A673 (cell line): Measurements from ENCODE around the gene NTRK1. TPM values are rescaled to one million over a fixed set of nuclear protein-coding genes. Genes with fewer than 3 reads are reported as not detected.

Experiments used
- BruUV-seq: library from RNA; stranded (reverse); fragments of 400-500 nt; replicated peaks from 2 replicates; lab custom pipeline; 2021; lab: Mats Ljungman, UMichigan
- CTCF ChIA-PET: fragments of 300-600 bp; sonication (Branson Sonifier 250); formaldehyde crosslinking; loops from one replicate; lab custom pipeline; 2022; ENCODE audit warnings: antibody characterized with exemption; lab: Charles Lee
- POLR2A ChIA-PET: fragments of 300-600 bp; sonication (Branson Sonifier 250); formaldehyde crosslinking; loops from one replicate; lab custom pipeline; 2022; ENCODE audit warnings: antibody characterized with exemption; ENCODE audit not compliant: low non-redundant PET; lab: Charles Lee
- DNase-seq: peaks from one replicate; pipeline ENCODE4 v3.0.0-alpha.2; 2015; ENCODE audit warnings: low spot score
- H3K27ac ChIP-seq: fragments of 200-600 bp; sonication (generic); 2 replicates; pipeline ENCODE4 v1.5.1; 2016; ENCODE audit warnings: mixed run types, low read depth, mild to moderate bottlenecking, mixed read lengths, antibody characterized with exemption, low read length; ENCODE audit not compliant: poor library complexity, severe bottlenecking
- H3K27me3 ChIP-seq: fragments of 200-600 bp; sonication (generic); replicated peaks from 2 replicates; pipeline ENCODE4 v1.6.1; 2017; ENCODE audit warnings: mixed run types, low read depth, mild to moderate bottlenecking, mixed read lengths, antibody characterized with exemption, low read length; ENCODE audit not compliant: insufficient read depth, poor library complexity
- H3K36me3 ChIP-seq: fragments of 200-600 bp; sonication (generic); 2 replicates; pipeline ENCODE4 v1.6.1; 2016; ENCODE audit warnings: mixed run types, mild to moderate bottlenecking, mixed read lengths, antibody characterized with exemption, low read length; ENCODE audit not compliant: insufficient read depth, poor library complexity, severe bottlenecking
- H3K4me1 ChIP-seq: fragments of 200-600 bp; sonication (generic); 2 replicates; pipeline ENCODE4 v1.6.1; 2017; ENCODE audit warnings: mixed run types, mild to moderate bottlenecking, mixed read lengths, antibody characterized with exemption, low read length; ENCODE audit not compliant: insufficient read depth, poor library complexity, severe bottlenecking
- H3K4me3 ChIP-seq: fragments of 200-600 bp; sonication (generic); 2 replicates; pipeline ENCODE4 v1.5.1; 2016; ENCODE audit warnings: low read depth, mixed run types, mild to moderate bottlenecking, mixed read lengths, low read length; ENCODE audit not compliant: poor library complexity, severe bottlenecking
- H3K9me3 ChIP-seq: fragments of 200-600 bp; sonication (generic); 2 replicates; pipeline ENCODE4 v1.6.1; 2016; ENCODE audit warnings: mixed run types, low read depth, mild to moderate bottlenecking, mixed read lengths, antibody characterized with exemption, low read length; ENCODE audit not compliant: poor library complexity, severe bottlenecking
- EZH2 ChIP-seq: fragments of 200-600 bp; sonication (generic); IDR thresholded peaks from 2 replicates; pipeline ENCODE4 v1.6.1; 2017; ENCODE audit warnings: borderline replicate concordance, low read depth, mild to moderate bottlenecking, mixed read lengths, antibody characterized with exemption, low read length; ENCODE audit not compliant: poor library complexity, severe bottlenecking
- intact Hi-C: fragments of 100-400 bp; cut with micrococcal nuclease; formaldehyde crosslinking; loops from one replicate; pipeline ENCODE4 v1.10.0; 2022; ENCODE audit not compliant: unreplicated experiment
- total RNA-seq: library from RNA; stranded (reverse); gene quantifications from 2 replicates; pipeline ENCODE4 v1.2.3, GENCODE V29; 2021
- TF ChIP-seq, protein P1 (sequence below): fragments of 300-800, 200-600 bp; sonication (generic); conservative IDR thresholded peaks from 2 replicates; pipeline ENCODE4 v1.5.1; 2017; ENCODE audit warnings: low read depth, mild to moderate bottlenecking, antibody characterized with exemption, low read length, moderate library complexity, mixed read lengths

The NTRK1 gene
- total RNA-seq, 1 experiment from 2014 or later, result 5.1 TPM

DNA sequence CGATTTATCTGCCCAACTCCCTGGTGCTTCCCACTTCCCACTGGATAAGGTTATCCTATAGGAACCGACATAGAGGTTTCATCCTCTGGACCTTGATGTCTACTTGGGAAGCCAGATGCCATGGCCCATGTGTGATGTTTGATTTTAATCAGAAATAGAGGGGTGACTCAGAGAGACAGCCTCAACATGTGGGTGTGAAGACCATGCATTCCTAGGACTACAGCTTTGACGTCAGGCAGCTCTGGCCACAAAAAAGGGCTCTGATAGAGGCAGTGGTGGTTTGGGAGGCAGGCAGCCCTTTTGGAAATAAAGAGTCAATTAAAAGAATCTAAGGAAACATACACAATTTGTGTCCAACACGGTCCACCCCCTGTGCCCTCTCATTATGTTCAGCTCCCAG, 38.9 kb upstream of the NTRK1 start:
- intact Hi-C loops, result no loop called here
- POLR2A ChIA-PET, result no interaction called here

DNA sequence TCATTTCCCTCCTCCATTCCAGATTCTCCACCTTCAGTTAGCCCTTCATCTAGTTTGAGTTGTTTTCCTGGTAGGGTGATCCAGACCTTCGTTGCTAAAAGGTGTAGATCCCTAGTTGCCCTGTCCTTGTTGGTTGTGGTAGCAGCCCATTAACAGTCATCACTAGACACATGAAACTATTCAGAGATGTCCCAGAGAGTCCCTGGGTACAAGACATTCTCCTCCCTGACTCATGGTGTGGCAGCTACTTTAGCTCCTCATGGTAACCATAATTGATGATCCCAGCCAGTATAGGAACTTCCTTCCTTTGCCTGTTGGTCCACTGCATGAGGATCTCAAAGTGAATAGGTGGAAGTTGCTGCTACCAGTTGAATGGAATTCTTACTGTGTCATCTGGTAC, 38.0 kb upstream of the NTRK1 start:
- ChIA-PET POLR2A (no interaction called here), CTCF (interaction anchor here (0.6 to 0.9 kb wide), 3 partner anchors 9 to 96 kb away, joined by 3 read pairs; no protein-coding TSS in a partner anchor)
- no TSS peak for BruUV-seq

More for the DNA sequence above, 38.9 kb upstream of the NTRK1 start:
- no peak overlapping the region for H3K4me3 ChIP-seq
- TF ChIP-seq, protein P1, sequence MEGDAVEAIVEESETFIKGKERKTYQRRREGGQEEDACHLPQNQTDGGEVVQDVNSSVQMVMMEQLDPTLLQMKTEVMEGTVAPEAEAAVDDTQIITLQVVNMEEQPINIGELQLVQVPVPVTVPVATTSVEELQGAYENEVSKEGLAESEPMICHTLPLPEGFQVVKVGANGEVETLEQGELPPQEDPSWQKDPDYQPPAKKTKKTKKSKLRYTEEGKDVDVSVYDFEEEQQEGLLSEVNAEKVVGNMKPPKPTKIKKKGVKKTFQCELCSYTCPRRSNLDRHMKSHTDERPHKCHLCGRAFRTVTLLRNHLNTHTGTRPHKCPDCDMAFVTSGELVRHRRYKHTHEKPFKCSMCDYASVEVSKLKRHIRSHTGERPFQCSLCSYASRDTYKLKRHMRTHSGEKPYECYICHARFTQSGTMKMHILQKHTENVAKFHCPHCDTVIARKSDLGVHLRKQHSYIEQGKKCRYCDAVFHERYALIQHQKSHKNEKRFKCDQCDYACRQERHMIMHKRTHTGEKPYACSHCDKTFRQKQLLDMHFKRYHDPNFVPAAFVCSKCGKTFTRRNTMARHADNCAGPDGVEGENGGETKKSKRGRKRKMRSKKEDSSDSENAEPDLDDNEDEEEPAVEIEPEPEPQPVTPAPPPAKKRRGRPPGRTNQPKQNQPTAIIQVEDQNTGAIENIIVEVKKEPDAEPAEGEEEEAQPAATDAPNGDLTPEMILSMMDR, result no peak
- TF ChIP-seq EZH2, result no peak
- no TSS peak for BruUV-seq
- H3K9me3 ChIP-seq, result no peaks in the 10 kb centered on the region
- H3K27ac ChIP-seq, result no peak overlapping the region
- no peaks in the 10 kb centered on the region for H3K36me3 ChIP-seq
- no peak for DNase-seq
- no peaks in the 10 kb centered on the region for H3K27me3 ChIP-seq
- peaks cover 2% of the 10 kb centered on the region for H3K4me1 ChIP-seq
- CTCF ChIA-PET, result interaction anchor here (0.8 to 0.9 kb wide), 2 partner anchors 8 to 17 kb away, joined by 3 read pairs; no protein-coding TSS in a partner anchor

DNA sequence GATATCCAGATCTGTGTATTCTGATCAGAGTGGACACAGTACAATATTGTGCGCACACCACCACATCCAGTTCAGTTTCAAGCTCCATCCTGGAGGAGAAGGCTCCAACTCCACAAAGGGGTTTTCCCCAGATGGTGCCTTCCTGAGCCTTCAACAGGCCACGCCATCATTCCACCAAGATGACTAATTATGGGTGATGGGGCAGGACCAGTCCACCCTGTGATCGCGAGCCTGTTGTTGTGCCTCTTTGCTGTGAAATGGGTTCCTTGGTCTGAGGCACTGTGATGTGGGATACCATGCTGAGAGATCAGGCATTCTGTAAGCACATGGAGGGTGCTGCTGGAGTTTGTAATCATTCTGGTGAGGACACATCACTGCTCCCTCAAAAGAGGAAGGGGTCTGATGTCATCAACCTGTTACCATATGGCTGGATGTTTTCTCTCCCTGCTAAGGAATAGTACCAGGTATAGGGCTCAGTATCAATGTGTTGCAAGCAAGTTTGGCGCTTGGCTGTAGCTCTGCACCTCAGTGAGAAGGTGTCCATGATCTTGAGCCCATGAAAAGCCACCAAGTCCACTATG, 37.4 kb upstream of the NTRK1 start:
- H3K4me3 ChIP-seq, result no peak overlapping the region
- no peaks in the 10 kb centered on the region for H3K9me3 ChIP-seq
- H3K36me3 ChIP-seq, result no peaks in the 10 kb centered on the region
- ChIA-PET POLR2A (no interaction called here), CTCF (no interaction called here)
- H3K27me3 ChIP-seq, result no peaks in the 10 kb centered on the region
- no TSS peak for BruUV-seq
- H3K4me1 ChIP-seq, result no peaks in the 10 kb centered on the region
- intact Hi-C loops, result no loop called here
- TF ChIP-seq, protein P1, result no peak
- TF ChIP-seq EZH2, result no peak
- no peak overlapping the region for H3K27ac ChIP-seq
- no peak for DNase-seq

More for the DNA sequence above, 38.0 kb upstream of the NTRK1 start:
- DNase-seq, result no peak
- intact Hi-C loops, result no loop called here
- Histone ChIP-seq H3K36me3 (no peaks in the 10 kb centered on the region), H3K27me3 (no peaks in the 10 kb centered on the region), H3K9me3 (no peaks in the 10 kb centered on the region), H3K4me1 (no peaks in the 10 kb centered on the region), H3K4me3 (no peak overlapping the region), H3K27ac (no peak overlapping the region)
- TF ChIP-seq, protein P1, result no peak
- TF ChIP-seq EZH2, result no peak
